ENCODE measurements around the gene SAP30L. TPM values are rescaled to one million over a fixed set of nuclear protein-coding genes. Genes with fewer than 3 reads are reported as not detected.

Gene SAP30L
- total and polyA plus RNA-seq, 2 of the 13 experiments (the other 11 are each of a cell fraction or from before 2014, with no cell fraction given), result 27.9 to 37.2 TPM

- TF ChIP-seq CREB1 (IDR thresholded peaks at IDR 0.05), result no peak
- TF ChIP-seq CREB1 (CRISPR knock-in tag; IDR thresholded peaks at IDR 0.05), result no peak
- TF ChIP-seq PRDM10 (CRISPR knock-in tag; IDR thresholded peaks at IDR 0.05; ENCODE audit: low read depth), result no peak
- no peak for TF ChIP-seq ZNF772 (CRISPR knock-in tag; IDR thresholded peaks at IDR 0.05)
- TF ChIP-seq EED (CRISPR knock-in tag; IDR thresholded peaks at IDR 0.05), result no peak
- TF ChIP-seq ZNF780A (CRISPR knock-in tag; IDR thresholded peaks at IDR 0.05), result no peak
- TF ChIP-seq THAP9 (CRISPR knock-in tag; IDR thresholded peaks at IDR 0.05; ENCODE audit: borderline replicate concordance), result no peak
Measured at GRCh38 chr5:154508114-154508513, 62.3 kb downstream of the SAP30L start (continued).
